Measurements from ENCODE around the gene OR5AU1.
A peak's percentile ranks its signal among the peaks of the same experiment; 100 is the strongest.

OR5AU1 gene

DNA sequence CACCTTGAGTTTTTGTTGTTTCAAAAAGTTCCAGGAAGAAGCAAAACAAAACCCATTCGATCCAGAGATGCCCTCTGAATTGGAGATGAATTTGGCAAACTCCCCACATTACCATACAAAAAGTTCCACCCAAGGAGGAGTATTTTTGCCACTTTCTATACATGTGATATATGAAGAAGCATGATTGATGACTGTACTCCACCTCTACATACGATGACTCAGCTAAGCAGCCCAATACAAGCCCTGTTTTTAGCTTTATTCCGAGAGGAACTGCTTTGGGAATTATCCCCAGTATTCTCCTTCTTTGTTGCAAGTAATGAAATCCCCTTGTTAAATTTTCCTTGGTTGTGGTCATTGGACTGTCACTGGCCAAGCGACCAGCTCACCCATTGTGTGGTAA is 43.6 kb downstream of the OR5AU1 start:
- TF ChIP-seq, protein P1, sequence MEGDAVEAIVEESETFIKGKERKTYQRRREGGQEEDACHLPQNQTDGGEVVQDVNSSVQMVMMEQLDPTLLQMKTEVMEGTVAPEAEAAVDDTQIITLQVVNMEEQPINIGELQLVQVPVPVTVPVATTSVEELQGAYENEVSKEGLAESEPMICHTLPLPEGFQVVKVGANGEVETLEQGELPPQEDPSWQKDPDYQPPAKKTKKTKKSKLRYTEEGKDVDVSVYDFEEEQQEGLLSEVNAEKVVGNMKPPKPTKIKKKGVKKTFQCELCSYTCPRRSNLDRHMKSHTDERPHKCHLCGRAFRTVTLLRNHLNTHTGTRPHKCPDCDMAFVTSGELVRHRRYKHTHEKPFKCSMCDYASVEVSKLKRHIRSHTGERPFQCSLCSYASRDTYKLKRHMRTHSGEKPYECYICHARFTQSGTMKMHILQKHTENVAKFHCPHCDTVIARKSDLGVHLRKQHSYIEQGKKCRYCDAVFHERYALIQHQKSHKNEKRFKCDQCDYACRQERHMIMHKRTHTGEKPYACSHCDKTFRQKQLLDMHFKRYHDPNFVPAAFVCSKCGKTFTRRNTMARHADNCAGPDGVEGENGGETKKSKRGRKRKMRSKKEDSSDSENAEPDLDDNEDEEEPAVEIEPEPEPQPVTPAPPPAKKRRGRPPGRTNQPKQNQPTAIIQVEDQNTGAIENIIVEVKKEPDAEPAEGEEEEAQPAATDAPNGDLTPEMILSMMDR (IDR thresholded peaks at IDR 0.05; ENCODE audit: control extremely low read depth, extremely low read depth, low read depth, missing control alignments), result no peak
- ChIA-PET POLR2A (no interaction called here), CTCF (interaction anchor here (0.7 to 13.3 kb wide), 3 partner anchors 8 to 24 kb away, joined by 3 to 228 read pairs (median 9); no protein-coding TSS in a partner anchor)
- DNase-seq (ENCODE audit: extremely low spot score), result no peak

DNA sequence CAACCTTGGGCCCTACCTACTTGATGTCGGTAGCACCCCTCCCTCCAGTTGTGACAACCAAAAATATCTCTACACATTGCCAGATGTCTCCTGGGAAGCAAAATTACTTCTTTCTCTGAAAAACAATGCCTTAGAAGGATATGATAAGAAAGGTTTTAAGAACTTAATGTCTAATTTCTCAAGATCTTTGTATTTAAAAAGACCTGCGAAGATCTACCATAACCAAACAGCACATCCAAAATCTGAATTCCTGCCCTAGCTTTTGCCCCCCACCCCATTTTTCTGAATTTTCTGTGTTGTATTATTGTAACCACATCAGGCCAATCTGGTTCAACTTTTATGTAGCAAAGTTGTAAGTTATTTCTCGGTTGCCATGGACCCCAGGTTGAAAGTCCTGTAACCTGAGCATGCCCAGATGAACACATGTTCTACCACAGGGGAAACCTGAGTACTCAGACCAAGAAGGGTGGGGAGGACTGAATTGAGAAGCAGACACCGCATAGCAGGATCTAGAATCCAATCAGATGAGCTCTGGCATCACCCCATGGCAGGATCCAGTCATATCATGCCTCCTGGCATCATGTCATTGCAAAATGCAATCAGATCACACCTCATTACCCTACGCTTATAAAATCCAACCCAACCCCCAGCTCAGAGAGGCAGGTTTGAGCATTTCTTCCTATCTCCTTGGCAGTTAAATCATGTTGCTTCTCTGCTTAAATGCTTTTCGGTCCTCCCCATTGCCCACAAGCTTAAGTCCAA is 46.3 kb downstream of the OR5AU1 start:
- DNase-seq (ENCODE audit: extremely low spot score), result peak; percentile 18
- TF ChIP-seq, protein P1 (IDR thresholded peaks at IDR 0.05; ENCODE audit: control extremely low read depth, extremely low read depth, low read depth, missing control alignments), result no peak
- CTCF ChIA-PET, result interaction anchor here (0.8 to 13.3 kb wide), 11 partner anchors 9 to 94 kb away, joined by 3 to 228 read pairs (median 4); partner anchors contain the start of genes ARHGEF40 and TMEM253
- POLR2A ChIA-PET, result no interaction called here

DNA sequence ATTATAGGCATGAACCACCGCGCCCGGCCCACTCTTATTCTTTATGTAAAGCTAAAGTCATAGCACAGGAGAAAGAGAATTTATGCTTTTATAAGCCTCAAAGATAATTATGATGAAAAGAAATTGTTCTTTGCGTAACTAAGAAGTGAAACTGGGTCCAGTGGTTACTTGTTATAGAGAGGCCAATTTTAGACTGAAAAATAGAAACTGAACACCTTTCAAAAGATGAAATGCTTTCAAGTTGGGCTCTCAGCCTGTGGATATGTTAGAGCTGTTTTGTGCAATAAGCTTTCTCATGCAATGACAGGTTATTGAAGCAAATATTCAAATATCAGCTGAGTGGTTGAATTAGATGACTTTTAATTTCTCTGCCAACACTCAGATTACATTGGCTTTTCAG is 47.1 kb downstream of the OR5AU1 start:
- TF ChIP-seq, protein P1 (IDR thresholded peaks at IDR 0.05; ENCODE audit: control extremely low read depth, extremely low read depth, low read depth, missing control alignments), result no peak
- ChIA-PET CTCF (interaction anchor here (0.7 to 13.3 kb wide), 11 partner anchors 8 to 93 kb away, joined by 3 to 228 read pairs (median 4); partner anchors contain the start of genes ARHGEF40 and TMEM253), POLR2A (no interaction called here)
- DNase-seq (ENCODE audit: extremely low spot score), result no peak

DNA sequence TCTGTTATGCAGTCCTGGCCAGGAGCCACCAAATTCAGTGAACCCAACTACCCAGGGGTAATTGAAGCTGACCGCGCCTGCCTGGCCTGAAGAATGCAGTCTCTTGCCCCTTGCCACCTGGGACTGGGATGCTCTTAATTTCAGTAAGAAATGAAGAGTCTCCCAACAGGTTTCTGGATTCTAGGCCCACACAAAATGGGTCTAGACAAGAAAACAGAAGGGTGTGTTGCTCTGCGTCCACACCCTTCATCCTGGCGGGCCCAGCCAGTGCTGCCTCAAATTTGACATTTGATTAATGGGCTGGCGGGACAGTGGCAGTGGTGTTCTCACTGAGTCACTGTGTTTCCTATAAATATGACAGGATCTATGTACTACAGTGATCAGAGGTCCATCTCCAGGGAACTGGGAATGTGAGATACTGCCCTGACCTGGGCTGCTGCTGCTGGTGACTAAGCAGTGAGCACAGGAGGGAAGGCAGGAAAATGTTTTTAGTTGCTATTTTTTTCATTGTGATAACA is 48.5 kb downstream of the OR5AU1 start:
- ChIA-PET CTCF (interaction anchor here (1.3 to 13.3 kb wide), 6 partner anchors 13 to 92 kb away, joined by 3 to 228 read pairs (median 21); partner anchors contain the start of gene ARHGEF40), POLR2A (no interaction called here)

DNA sequence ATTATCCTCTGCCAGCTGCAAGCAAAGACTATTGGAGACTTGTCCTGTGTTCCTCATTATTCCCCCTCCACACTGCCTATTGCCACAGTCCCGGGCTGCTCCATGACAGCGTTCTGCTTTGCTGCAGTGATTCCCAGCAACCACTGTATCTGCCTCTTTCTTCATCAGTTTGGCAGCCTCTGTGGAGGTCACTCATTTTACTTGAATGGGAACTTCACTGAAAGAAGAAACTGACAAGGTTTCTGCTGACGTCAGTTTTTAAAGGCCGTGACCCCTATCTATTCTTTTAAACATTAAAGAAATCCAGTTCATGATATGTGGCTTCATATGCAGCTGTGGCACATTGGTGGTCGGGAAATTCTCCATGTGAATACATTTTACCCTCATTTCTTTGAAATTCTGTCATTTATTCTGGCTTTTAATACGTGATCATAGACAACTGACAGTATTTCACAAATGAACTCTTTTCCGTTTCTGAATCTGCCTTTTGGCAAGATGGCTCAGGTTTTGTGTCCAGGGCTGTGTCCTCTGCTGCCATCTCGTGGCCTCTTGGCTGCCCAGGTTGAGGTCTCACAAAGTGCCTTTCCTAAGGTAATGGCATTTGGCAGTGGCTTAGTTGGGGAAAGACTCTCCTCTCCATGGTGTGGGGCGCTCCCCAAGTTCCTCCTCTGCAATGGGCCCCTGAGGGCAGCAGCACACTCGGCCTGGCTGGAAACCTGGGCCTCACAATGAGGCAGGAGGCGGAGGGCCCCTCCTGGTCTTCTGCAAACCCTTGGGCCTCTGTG is 49.2 kb downstream of the OR5AU1 start:
- POLR2A ChIA-PET, result no interaction called here
- peak; percentile 76 for DNase-seq (ENCODE audit: extremely low spot score)
- TF ChIP-seq, protein P1 (IDR thresholded peaks at IDR 0.05; ENCODE audit: control extremely low read depth, extremely low read depth, low read depth, missing control alignments), result peak; percentile 95
- CTCF ChIA-PET, result interaction anchor here (1.3 to 13.3 kb wide), 7 partner anchors 12 to 91 kb away, joined by 3 to 228 read pairs (median 28); partner anchors contain the start of gene ARHGEF40

More for the DNA sequence above, 48.5 kb downstream of the OR5AU1 start:
- no peak for DNase-seq (ENCODE audit: extremely low spot score)
- TF ChIP-seq, protein P1 (IDR thresholded peaks at IDR 0.05; ENCODE audit: control extremely low read depth, extremely low read depth, low read depth, missing control alignments), result no peak

DNA sequence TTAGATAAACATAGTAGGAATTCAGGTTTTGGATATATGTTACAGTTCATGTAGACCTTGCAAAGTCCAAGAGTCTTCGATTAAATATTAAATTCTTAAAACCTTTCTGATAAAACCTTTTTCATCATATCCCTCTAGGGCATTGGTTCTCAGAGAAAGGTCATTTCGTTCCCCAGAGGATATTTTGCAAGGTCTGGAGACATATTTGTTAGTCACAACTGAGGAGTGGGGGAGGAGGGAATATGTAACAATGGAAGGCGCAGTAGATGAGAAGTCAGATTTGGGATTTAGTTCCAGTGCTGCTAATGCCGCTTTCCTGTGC is 49.7 kb downstream of the OR5AU1 start:
- CTCF ChIA-PET, result interaction anchor here (1.3 to 13.3 kb wide), 8 partner anchors 12 to 98 kb away, joined by 3 to 228 read pairs (median 48); partner anchors contain the start of gene ARHGEF40
- TF ChIP-seq, protein P1 (IDR thresholded peaks at IDR 0.05; ENCODE audit: control extremely low read depth, extremely low read depth, low read depth, missing control alignments), result no peak
- POLR2A ChIA-PET, result no interaction called here

More for the DNA sequence above, 49.7 kb downstream of the OR5AU1 start:
- DNase-seq (ENCODE audit: extremely low spot score), result no peak
